K562 (cell line): ENCODE measurements around the gene UFSP1. TPM values are rescaled to one million over a fixed set of nuclear protein-coding genes. Genes with fewer than 3 reads are reported as not detected.

ENCODE experiments used
- CBX2 ChIP-seq: fragments of 200-600 bp; sonication (generic); IDR thresholded peaks from one replicate; pipeline ENCODE4 v1.6.1; 2012; ENCODE audit warnings: mild to moderate bottlenecking, low read length, inconsistent platforms; ENCODE audit not compliant: insufficient read depth, poor library complexity, severe bottlenecking
- MCM5 ChIP-seq: fragments of 450-650 bp; IDR thresholded peaks from 2 replicates; pipeline ENCODE4 v1.6.1; 2016; ENCODE audit warnings: low read depth
- PHF8 ChIP-seq: fragments of 200-600 bp; sonication (generic); IDR thresholded peaks from 2 replicates; pipeline ENCODE4 v1.6.1; 2012; ENCODE audit warnings: mixed run types, mild to moderate bottlenecking, inconsistent platforms, low read length, moderate library complexity, borderline replicate concordance
- SMAD3 ChIP-seq: fragments of 450-650 bp; formaldehyde crosslinking; conservative IDR thresholded peaks from 2 replicates; pipeline ENCODE4 v1.4.0; 2020; ENCODE audit warnings: mild to moderate bottlenecking
- ZNF23 ChIP-seq: fragments of 250-450 bp; sonication (Bioruptor Pico); IDR thresholded peaks from 2 replicates; pipeline ENCODE4 v1.4.0; 2020; ENCODE audit warnings: mild to moderate bottlenecking
- polyA plus RNA-seq, 8 experiments: library from polyadenylated mRNA; depleted of rRNA in 4 of 8; stranded (reverse) in 5 of 8; unstranded in 3 of 8; fragments of >200 nt; fragmentation: Nextera tagmentation in 2 of 8; fragmentation: Illumina TruSeq in 1 of 8; extraction: Ambion mirVana in 2 of 8; extraction: Trizol in 1 of 8; gene quantifications; 2 replicates each; pipeline versions ENCODE4 v1.2.1 to v1.2.3, GENCODE V29; 2011 to 2014; ENCODE audit warnings: inconsistent platforms in 1 of 8, missing spikeins in 1 of 8
- total RNA-seq, 7 experiments: library from RNA; depleted of rRNA in 6 of 7; stranded (reverse); fragments of >200 nt in 6 of 7; fragmentation: Illumina TruSeq in 2 of 7; extraction: Trizol in 2 of 7; gene quantifications; 2 replicates each; pipeline versions ENCODE4 v1.2.1 to v1.2.3, GENCODE V29; 2011 to 2021; ENCODE audit warnings: low replicate concordance in 1 of 7
- TF ChIP-seq, protein P1 (sequence below): fragments of 450-650 bp; formaldehyde crosslinking; IDR thresholded peaks from 2 replicates; pipeline ENCODE4 v1.4.0; 2022; ENCODE audit warnings: missing genetic modification characterization
- TF ChIP-seq, protein P2 (sequence below), 2 experiments: fragments of 450-650 bp; formaldehyde crosslinking in 1 of 2; IDR thresholded peaks; 2 replicates each; pipeline versions ENCODE4 v1.4.0 to v1.6.1; 2014 to 2020; ENCODE audit warnings: mild to moderate bottlenecking in 2 of 2, borderline replicate concordance in 1 of 2, low read depth in 1 of 2
- TF ChIP-seq, protein P3 (sequence below): fragments of 450-650 bp; IDR thresholded peaks from 2 replicates; pipeline ENCODE4 v1.6.1; 2016; ENCODE audit warnings: borderline replicate concordance
- TF ChIP-seq, protein P4 (sequence below): fragments of 450-650 bp; formaldehyde crosslinking; IDR thresholded peaks from 2 replicates; pipeline ENCODE4 v1.4.0; 2020; ENCODE audit warnings: mild to moderate bottlenecking, mixed read lengths
- TF ChIP-seq, protein P5 (sequence below): fragments of 250-450 bp; sonication (Bioruptor Pico); IDR thresholded peaks from 2 replicates; pipeline ENCODE4 v1.5.0; 2020; ENCODE audit warnings: mild to moderate bottlenecking

Gene UFSP1
- total and polyA plus RNA-seq, 9 of the 15 experiments (the other 6 are each of a cell fraction or from before 2014, with no cell fraction given), result 0.50 to 18.8 (median 2.1) TPM

DNA sequence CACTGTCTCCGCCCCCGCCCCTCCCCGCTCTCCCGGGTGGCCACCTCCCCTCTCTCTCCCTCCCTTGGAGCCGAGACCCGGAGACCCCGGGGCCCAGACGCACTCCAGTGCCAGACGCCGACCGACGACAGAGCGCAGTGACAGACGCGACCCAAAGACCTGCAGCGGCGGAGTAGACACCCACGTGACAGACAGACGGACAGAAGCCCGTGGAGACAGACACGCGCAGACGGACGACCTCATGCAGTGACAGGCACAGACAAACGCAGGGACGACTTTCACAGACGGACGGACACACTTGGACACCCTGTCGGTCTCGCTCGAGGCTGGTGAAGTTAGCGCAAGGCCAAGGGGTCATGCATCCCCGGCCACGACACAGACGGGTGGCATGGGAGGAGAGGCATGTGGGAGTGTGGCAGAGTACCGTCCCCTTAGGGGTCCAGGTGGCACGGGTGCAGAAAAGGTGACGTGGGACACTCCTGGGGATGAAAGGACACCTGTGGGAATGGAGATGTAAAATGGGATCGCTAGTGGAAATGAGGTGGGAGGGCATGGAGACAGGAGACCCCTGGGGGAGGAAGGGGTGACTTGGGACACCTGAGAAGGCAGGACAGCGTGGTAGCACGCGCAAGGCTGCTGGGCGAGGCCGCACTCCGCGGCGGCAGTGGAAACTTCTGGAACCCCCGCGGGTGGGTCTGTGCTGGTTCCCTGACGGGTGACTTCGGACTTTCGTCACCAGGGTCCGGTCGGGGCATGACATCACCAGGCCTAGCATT lies 6.6 kb upstream of the UFSP1 start (continued):
- TF ChIP-seq, protein P1, sequence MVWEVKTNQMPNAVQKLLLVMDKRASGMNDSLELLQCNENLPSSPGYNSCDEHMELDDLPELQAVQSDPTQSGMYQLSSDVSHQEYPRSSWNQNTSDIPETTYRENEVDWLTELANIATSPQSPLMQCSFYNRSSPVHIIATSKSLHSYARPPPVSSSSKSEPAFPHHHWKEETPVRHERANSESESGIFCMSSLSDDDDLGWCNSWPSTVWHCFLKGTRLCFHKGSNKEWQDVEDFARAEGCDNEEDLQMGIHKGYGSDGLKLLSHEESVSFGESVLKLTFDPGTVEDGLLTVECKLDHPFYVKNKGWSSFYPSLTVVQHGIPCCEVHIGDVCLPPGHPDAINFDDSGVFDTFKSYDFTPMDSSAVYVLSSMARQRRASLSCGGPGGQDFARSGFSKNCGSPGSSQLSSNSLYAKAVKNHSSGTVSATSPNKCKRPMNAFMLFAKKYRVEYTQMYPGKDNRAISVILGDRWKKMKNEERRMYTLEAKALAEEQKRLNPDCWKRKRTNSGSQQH (CRISPR knock-in tag), result no peak
- TF ChIP-seq CBX2, result no peak
- no peak for TF ChIP-seq ZNF23 (CRISPR knock-in tag)
- TF ChIP-seq, protein P2, sequence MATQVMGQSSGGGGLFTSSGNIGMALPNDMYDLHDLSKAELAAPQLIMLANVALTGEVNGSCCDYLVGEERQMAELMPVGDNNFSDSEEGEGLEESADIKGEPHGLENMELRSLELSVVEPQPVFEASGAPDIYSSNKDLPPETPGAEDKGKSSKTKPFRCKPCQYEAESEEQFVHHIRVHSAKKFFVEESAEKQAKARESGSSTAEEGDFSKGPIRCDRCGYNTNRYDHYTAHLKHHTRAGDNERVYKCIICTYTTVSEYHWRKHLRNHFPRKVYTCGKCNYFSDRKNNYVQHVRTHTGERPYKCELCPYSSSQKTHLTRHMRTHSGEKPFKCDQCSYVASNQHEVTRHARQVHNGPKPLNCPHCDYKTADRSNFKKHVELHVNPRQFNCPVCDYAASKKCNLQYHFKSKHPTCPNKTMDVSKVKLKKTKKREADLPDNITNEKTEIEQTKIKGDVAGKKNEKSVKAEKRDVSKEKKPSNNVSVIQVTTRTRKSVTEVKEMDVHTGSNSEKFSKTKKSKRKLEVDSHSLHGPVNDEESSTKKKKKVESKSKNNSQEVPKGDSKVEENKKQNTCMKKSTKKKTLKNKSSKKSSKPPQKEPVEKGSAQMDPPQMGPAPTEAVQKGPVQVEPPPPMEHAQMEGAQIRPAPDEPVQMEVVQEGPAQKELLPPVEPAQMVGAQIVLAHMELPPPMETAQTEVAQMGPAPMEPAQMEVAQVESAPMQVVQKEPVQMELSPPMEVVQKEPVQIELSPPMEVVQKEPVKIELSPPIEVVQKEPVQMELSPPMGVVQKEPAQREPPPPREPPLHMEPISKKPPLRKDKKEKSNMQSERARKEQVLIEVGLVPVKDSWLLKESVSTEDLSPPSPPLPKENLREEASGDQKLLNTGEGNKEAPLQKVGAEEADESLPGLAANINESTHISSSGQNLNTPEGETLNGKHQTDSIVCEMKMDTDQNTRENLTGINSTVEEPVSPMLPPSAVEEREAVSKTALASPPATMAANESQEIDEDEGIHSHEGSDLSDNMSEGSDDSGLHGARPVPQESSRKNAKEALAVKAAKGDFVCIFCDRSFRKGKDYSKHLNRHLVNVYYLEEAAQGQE (IDR thresholded peaks at IDR 0.05; ENCODE audit: borderline replicate concordance), result peak; percentile 25
- TF ChIP-seq, protein P2 (CRISPR knock-in tag; IDR thresholded peaks at IDR 0.05; ENCODE audit: low read depth), result no peak
- no peak for TF ChIP-seq SMAD3
- no peak for TF ChIP-seq MCM5
- TF ChIP-seq, protein P3, sequence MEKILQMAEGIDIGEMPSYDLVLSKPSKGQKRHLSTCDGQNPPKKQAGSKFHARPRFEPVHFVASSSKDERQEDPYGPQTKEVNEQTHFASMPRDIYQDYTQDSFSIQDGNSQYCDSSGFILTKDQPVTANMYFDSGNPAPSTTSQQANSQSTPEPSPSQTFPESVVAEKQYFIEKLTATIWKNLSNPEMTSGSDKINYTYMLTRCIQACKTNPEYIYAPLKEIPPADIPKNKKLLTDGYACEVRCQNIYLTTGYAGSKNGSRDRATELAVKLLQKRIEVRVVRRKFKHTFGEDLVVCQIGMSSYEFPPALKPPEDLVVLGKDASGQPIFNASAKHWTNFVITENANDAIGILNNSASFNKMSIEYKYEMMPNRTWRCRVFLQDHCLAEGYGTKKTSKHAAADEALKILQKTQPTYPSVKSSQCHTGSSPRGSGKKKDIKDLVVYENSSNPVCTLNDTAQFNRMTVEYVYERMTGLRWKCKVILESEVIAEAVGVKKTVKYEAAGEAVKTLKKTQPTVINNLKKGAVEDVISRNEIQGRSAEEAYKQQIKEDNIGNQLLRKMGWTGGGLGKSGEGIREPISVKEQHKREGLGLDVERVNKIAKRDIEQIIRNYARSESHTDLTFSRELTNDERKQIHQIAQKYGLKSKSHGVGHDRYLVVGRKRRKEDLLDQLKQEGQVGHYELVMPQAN, result peak; percentile 86
- TF ChIP-seq, protein P4, sequence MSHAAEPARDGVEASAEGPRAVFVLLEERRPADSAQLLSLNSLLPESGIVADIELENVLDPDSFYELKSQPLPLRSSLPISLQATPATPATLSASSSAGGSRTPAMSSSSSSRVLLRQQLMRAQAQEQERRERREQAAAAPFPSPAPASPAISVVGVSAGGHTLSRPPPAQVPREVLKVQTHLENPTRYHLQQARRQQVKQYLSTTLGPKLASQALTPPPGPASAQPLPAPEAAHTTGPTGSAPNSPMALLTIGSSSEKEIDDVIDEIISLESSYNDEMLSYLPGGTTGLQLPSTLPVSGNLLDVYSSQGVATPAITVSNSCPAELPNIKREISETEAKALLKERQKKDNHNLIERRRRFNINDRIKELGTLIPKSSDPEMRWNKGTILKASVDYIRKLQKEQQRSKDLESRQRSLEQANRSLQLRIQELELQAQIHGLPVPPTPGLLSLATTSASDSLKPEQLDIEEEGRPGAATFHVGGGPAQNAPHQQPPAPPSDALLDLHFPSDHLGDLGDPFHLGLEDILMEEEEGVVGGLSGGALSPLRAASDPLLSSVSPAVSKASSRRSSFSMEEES (CRISPR knock-in tag), result peak; percentile 37
- TF ChIP-seq PHF8, result no peak
- TF ChIP-seq, protein P5, sequence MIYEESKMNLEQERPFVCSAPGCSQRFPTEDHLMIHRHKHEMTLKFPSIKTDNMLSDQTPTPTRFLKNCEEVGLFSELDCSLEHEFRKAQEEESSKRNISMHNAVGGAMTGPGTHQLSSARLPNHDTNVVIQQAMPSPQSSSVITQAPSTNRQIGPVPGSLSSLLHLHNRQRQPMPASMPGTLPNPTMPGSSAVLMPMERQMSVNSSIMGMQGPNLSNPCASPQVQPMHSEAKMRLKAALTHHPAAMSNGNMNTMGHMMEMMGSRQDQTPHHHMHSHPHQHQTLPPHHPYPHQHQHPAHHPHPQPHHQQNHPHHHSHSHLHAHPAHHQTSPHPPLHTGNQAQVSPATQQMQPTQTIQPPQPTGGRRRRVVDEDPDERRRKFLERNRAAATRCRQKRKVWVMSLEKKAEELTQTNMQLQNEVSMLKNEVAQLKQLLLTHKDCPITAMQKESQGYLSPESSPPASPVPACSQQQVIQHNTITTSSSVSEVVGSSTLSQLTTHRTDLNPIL (CRISPR knock-in tag), result no peak
